Measurements from ENCODE around the gene GFAP. TPM values are rescaled to one million over a fixed set of nuclear protein-coding genes. Genes with fewer than 3 reads are reported as not detected.
A peak's percentile ranks its signal among the peaks of the same experiment; 100 is the strongest.

GFAP gene
- total RNA-seq, 1 experiment from 2014 or later, result 1.6 TPM

DNA sequence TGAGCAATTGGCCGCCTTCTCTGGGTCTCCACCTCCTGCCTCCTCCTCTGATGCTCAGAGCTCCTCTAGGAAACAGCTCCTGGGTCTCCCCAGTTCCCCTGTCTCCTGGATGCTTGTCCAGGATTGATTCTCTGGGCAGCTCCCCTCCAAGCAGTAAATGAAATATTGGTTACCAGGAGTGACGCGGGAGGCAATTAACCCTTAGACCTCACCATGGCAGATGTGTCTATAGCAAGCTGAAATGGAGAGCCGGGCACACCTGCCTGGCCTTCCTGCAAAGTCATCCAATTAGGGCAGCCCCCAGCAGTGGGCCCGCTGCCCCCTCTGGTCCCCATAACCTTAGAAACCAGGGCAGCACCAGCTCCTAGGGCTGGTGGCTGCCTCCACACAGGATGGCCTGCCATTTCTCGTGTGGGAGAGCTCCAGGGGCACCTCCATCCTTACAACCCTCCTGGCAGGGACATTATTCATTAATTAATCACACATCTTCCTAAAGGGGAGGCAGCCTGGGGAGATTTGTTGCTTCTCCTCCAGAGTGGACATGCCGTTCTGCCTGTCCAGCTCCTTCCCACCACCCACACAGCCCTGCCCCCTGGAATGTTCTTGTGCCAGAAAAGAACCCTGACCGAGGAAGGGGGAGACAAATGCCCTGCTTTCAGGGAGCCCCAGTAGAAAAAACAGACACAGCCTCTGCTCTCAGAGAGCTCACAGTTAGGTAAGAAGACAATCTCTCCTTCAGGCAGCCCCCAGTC lies 40.5 kb upstream of the GFAP start (continued):
- TF ChIP-seq, protein P1, sequence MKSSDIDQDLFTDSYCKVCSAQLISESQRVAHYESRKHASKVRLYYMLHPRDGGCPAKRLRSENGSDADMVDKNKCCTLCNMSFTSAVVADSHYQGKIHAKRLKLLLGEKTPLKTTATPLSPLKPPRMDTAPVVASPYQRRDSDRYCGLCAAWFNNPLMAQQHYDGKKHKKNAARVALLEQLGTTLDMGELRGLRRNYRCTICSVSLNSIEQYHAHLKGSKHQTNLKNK (CRISPR knock-in tag; IDR thresholded peaks at IDR 0.05), result no peak

DNA sequence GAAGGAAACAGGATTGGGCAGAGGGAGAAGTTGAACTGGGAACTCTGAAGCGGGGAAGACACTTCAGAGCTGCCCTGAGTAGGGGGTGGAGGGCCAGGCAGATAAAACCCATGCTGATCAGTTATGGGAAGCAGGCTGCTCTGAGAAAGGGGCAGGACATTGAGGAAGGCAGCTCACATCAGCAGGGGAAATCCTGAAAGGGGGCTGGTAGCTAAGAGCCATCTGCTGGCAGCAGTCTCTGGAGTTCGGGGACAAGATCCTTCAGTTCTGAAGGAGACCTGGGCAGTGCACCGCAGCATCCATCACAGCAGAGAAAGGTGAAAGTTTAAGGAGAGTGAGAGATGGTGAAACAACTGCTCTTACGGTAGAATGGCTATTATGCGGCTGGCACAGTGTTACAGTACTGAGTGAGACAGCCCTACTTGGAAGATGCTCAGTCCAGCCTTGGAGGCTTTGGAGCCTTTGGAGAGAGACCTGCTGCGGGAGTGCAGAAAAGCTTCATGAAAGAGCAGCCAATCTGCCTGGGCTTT lies 37.7 kb upstream of the GFAP start:
- Mint-ChIP-seq H3K27me3 (ENCODE audit: low read depth) (peaks cover 6% of the 10 kb centered on the region), H3K4me1 (peaks cover 7% of the 10 kb centered on the region), H3K36me3 (no peaks in the 10 kb centered on the region), H3K4me3 (no peak overlapping the region), H3K27ac (peak overlapping the region; percentile 29), H3K9me3 (no peaks in the 10 kb centered on the region)
- ChIA-PET POLR2A (interaction anchor here (1.2 kb wide), 1 partner anchor 13 kb away, joined by 3 read pairs; no protein-coding TSS in a partner anchor), CTCF (interaction anchor here (0.8 to 2.1 kb wide), 12 partner anchors 9 to 182 kb away, joined by 3 to 33 read pairs (median 5); partner anchors contain the start of gene ACBD4)
- TF ChIP-seq, protein P2, sequence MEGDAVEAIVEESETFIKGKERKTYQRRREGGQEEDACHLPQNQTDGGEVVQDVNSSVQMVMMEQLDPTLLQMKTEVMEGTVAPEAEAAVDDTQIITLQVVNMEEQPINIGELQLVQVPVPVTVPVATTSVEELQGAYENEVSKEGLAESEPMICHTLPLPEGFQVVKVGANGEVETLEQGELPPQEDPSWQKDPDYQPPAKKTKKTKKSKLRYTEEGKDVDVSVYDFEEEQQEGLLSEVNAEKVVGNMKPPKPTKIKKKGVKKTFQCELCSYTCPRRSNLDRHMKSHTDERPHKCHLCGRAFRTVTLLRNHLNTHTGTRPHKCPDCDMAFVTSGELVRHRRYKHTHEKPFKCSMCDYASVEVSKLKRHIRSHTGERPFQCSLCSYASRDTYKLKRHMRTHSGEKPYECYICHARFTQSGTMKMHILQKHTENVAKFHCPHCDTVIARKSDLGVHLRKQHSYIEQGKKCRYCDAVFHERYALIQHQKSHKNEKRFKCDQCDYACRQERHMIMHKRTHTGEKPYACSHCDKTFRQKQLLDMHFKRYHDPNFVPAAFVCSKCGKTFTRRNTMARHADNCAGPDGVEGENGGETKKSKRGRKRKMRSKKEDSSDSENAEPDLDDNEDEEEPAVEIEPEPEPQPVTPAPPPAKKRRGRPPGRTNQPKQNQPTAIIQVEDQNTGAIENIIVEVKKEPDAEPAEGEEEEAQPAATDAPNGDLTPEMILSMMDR (IDR thresholded peaks at IDR 0.05), result no peak
- TF ChIP-seq, protein P3, sequence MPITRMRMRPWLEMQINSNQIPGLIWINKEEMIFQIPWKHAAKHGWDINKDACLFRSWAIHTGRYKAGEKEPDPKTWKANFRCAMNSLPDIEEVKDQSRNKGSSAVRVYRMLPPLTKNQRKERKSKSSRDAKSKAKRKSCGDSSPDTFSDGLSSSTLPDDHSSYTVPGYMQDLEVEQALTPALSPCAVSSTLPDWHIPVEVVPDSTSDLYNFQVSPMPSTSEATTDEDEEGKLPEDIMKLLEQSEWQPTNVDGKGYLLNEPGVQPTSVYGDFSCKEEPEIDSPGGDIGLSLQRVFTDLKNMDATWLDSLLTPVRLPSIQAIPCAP (CRISPR knock-in tag; IDR thresholded peaks at IDR 0.05), result no peak
- no peak for TF ChIP-seq CBFB (CRISPR knock-in tag; IDR thresholded peaks at IDR 0.05; ENCODE audit: low read depth)
- no peak for TF ChIP-seq RELA (CRISPR knock-in tag; IDR thresholded peaks at IDR 0.05; ENCODE audit: borderline replicate concordance)
- TF ChIP-seq, protein P4, sequence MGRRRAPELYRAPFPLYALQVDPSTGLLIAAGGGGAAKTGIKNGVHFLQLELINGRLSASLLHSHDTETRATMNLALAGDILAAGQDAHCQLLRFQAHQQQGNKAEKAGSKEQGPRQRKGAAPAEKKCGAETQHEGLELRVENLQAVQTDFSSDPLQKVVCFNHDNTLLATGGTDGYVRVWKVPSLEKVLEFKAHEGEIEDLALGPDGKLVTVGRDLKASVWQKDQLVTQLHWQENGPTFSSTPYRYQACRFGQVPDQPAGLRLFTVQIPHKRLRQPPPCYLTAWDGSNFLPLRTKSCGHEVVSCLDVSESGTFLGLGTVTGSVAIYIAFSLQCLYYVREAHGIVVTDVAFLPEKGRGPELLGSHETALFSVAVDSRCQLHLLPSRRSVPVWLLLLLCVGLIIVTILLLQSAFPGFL (CRISPR knock-in tag; IDR thresholded peaks at IDR 0.05; ENCODE audit: borderline replicate concordance), result no peak
- no peak for TF ChIP-seq ZNF263 (CRISPR knock-in tag; IDR thresholded peaks at IDR 0.05; ENCODE audit: low read depth)
- no peak for TF ChIP-seq IRF2 (CRISPR knock-in tag; IDR thresholded peaks at IDR 0.05; ENCODE audit: borderline replicate concordance, low read depth)
- no peak for TF ChIP-seq NFE2L1 (CRISPR knock-in tag; IDR thresholded peaks at IDR 0.05)
- no peak for TF ChIP-seq ELF4 (CRISPR knock-in tag; IDR thresholded peaks at IDR 0.05; ENCODE audit: low read depth)
- TF ChIP-seq, protein P5, sequence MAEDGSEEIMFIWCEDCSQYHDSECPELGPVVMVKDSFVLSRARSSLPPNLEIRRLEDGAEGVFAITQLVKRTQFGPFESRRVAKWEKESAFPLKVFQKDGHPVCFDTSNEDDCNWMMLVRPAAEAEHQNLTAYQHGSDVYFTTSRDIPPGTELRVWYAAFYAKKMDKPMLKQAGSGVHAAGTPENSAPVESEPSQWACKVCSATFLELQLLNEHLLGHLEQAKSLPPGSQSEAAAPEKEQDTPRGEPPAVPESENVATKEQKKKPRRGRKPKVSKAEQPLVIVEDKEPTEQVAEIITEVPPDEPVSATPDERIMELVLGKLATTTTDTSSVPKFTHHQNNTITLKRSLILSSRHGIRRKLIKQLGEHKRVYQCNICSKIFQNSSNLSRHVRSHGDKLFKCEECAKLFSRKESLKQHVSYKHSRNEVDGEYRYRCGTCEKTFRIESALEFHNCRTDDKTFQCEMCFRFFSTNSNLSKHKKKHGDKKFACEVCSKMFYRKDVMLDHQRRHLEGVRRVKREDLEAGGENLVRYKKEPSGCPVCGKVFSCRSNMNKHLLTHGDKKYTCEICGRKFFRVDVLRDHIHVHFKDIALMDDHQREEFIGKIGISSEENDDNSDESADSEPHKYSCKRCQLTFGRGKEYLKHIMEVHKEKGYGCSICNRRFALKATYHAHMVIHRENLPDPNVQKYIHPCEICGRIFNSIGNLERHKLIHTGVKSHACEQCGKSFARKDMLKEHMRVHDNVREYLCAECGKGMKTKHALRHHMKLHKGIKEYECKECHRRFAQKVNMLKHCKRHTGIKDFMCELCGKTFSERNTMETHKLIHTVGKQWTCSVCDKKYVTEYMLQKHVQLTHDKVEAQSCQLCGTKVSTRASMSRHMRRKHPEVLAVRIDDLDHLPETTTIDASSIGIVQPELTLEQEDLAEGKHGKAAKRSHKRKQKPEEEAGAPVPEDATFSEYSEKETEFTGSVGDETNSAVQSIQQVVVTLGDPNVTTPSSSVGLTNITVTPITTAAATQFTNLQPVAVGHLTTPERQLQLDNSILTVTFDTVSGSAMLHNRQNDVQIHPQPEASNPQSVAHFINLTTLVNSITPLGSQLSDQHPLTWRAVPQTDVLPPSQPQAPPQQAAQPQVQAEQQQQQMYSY (CRISPR knock-in tag; IDR thresholded peaks at IDR 0.05), result no peak
- no peak for TF ChIP-seq CREM (CRISPR knock-in tag; IDR thresholded peaks at IDR 0.05)
- no peak for TF ChIP-seq TEAD4 (CRISPR knock-in tag; IDR thresholded peaks at IDR 0.05)
- no peak for TF ChIP-seq NR2C2 (CRISPR knock-in tag; IDR thresholded peaks at IDR 0.05)
- no peak for TF ChIP-seq ESRRA (CRISPR knock-in tag; IDR thresholded peaks at IDR 0.05; ENCODE audit: borderline replicate concordance)
- no peak for TF ChIP-seq ETV6 (CRISPR knock-in tag; IDR thresholded peaks at IDR 0.05)
- TF ChIP-seq TCF7 (CRISPR knock-in tag; IDR thresholded peaks at IDR 0.05; ENCODE audit: low read depth), result no peak
- DNase-seq (ENCODE audit: low spot score) (no peak), ATAC-seq (peak; percentile 81)
